ENCODE results near the gene RAB11FIP4.

RAB11FIP4 gene

GRCh38 chr17:31479524-31479923, 88.0 kb downstream of the RAB11FIP4 start:
- no peaks in the 10 kb centered on the region for H3K36me3 Mint-ChIP-seq
- ATAC-seq (replicated peaks) (no peak), DNase-seq (no peak)
- H3K27me3 Mint-ChIP-seq = peaks cover 0 to 3% of the 10 kb centered on the region in 2 donors
- H3K27ac Mint-ChIP-seq = no peak overlapping the region
- H3K4me3 Mint-ChIP-seq = no peak overlapping the region
- H3K9me3 Mint-ChIP-seq = no peaks in the 10 kb centered on the region
- H3K4me1 Mint-ChIP-seq = peaks cover 0 to 5% of the 10 kb centered on the region in 2 donors

- peak overlapping the region; percentile 11 for H3K27ac Mint-ChIP-seq
- H3K4me3 Mint-ChIP-seq = no peak overlapping the region
- H3K36me3 Mint-ChIP-seq = no peaks in the 10 kb centered on the region
- peaks cover 0 to under 1% of the 10 kb centered on the region in 2 donors for H3K4me1 Mint-ChIP-seq
- DNase-seq = no peak
- ATAC-seq (replicated peaks) = no peak
- peaks cover 0 to 3% of the 10 kb centered on the region in 2 donors for H3K27me3 Mint-ChIP-seq
- H3K9me3 Mint-ChIP-seq = no peaks in the 10 kb centered on the region
Observed at GRCh38 chr17:31480067-31480466, 88.6 kb downstream of the RAB11FIP4 start.

GRCh38 chr17:31480904-31481782, 89.7 kb downstream of the RAB11FIP4 start:
- DNase-seq (no peak), ATAC-seq (replicated peaks) (no peak)
- Mint-ChIP-seq H3K27ac (no peak overlapping the region), H3K36me3 (no peaks in the 10 kb centered on the region), H3K27me3 (peaks cover 0 to 3% of the 10 kb centered on the region in 2 donors), H3K4me3 (no peak overlapping the region), H3K9me3 (no peaks in the 10 kb centered on the region), H3K4me1 (no peaks in the 10 kb centered on the region)

- H3K9me3 Mint-ChIP-seq = no peaks in the 10 kb centered on the region
- H3K4me1 Mint-ChIP-seq = peaks cover 2 to 4% of the 10 kb centered on the region in 2 donors
- ATAC-seq (replicated peaks) = no peak
- peaks cover 0 to 3% of the 10 kb centered on the region in 2 donors for H3K27me3 Mint-ChIP-seq
- H3K4me3 Mint-ChIP-seq = no peak overlapping the region
- no peak overlapping the region for H3K27ac Mint-ChIP-seq
- no peak for DNase-seq
- no peaks in the 10 kb centered on the region for H3K36me3 Mint-ChIP-seq
Observed at GRCh38 chr17:31481783-31482081, 90.3 kb downstream of the RAB11FIP4 start.

- peaks cover 18 to 25% of the 10 kb centered on the region in 2 donors for H3K4me1 Mint-ChIP-seq
- no peaks in the 10 kb centered on the region for H3K27me3 Mint-ChIP-seq
- no peak for ATAC-seq (replicated peaks)
- peaks cover 0 to 3% of the 10 kb centered on the region in 2 donors for H3K36me3 Mint-ChIP-seq
- H3K9me3 Mint-ChIP-seq = no peaks in the 10 kb centered on the region
- peak overlapping the region; percentile 2 for H3K27ac Mint-ChIP-seq
- H3K4me3 Mint-ChIP-seq = no peak overlapping the region
- no peak for DNase-seq
Observed at GRCh38 chr17:31484821-31485220, 93.3 kb downstream of the RAB11FIP4 start.

- Mint-ChIP-seq H3K27me3 (no peaks in the 10 kb centered on the region), H3K4me3 (peak overlapping the region; percentile 86 to 87), H3K9me3 (no peaks in the 10 kb centered on the region), H3K27ac (peak overlapping the region; percentile 86), H3K4me1 (peaks cover 33 to 42% of the 10 kb centered on the region in 2 donors), H3K36me3 (peaks cover 0 to 3% of the 10 kb centered on the region in 2 donors)
- ATAC-seq (replicated peaks) (no peak), DNase-seq (no peak)
Observed at GRCh38 chr17:31486351-31487062, 95.0 kb downstream of the RAB11FIP4 start.

GRCh38 chr17:31487063-31487647, 95.7 kb downstream of the RAB11FIP4 start:
- H3K9me3 Mint-ChIP-seq = no peaks in the 10 kb centered on the region
- H3K27ac Mint-ChIP-seq = peak overlapping the region; percentile 86
- H3K4me3 Mint-ChIP-seq = peak overlapping the region; percentile 86 to 87
- no peak for DNase-seq
- H3K36me3 Mint-ChIP-seq = peaks cover 0 to 3% of the 10 kb centered on the region in 2 donors
- H3K4me1 Mint-ChIP-seq = peaks cover 40 to 49% of the 10 kb centered on the region in 2 donors
- H3K27me3 Mint-ChIP-seq = no peaks in the 10 kb centered on the region
- ATAC-seq (replicated peaks) = no peak

- Mint-ChIP-seq H3K36me3 (peaks cover 0 to 3% of the 10 kb centered on the region in 2 donors), H3K4me1 (peaks cover 46 to 55% of the 10 kb centered on the region in 2 donors), H3K9me3 (no peaks in the 10 kb centered on the region), H3K27ac (peak overlapping the region; percentile 86), H3K27me3 (no peaks in the 10 kb centered on the region), H3K4me3 (peak overlapping the region; percentile 86 to 95)
- peak; percentile 86 for DNase-seq
- peak; percentile 76 to 79 for ATAC-seq (replicated peaks)
Observed at GRCh38 chr17:31487648-31488263, 96.3 kb downstream of the RAB11FIP4 start.

GRCh38 chr17:31488264-31488981, 96.9 kb downstream of the RAB11FIP4 start:
- ATAC-seq (replicated peaks) (peak in 1 of 2 donors; percentile 10), DNase-seq (no peak)
- peaks cover 52 to 61% of the 10 kb centered on the region in 2 donors for H3K4me1 Mint-ChIP-seq

GRCh38 chr17:31488982-31489294, 97.5 kb downstream of the RAB11FIP4 start:
- Mint-ChIP-seq H3K4me1 (peaks cover 57 to 66% of the 10 kb centered on the region in 2 donors), H3K36me3 (peaks cover 0 to 3% of the 10 kb centered on the region in 2 donors), H3K9me3 (no peaks in the 10 kb centered on the region), H3K27me3 (no peaks in the 10 kb centered on the region), H3K27ac (peak overlapping the region; percentile 89), H3K4me3 (peak overlapping the region; percentile 95 to 96)
- DNase-seq = no peak
- ATAC-seq (replicated peaks) = no peak

More at GRCh38 chr17:31488264-31488981, 96.9 kb downstream of the RAB11FIP4 start:
- Mint-ChIP-seq H3K36me3 (peaks cover 0 to 3% of the 10 kb centered on the region in 2 donors), H3K4me3 (peak overlapping the region; percentile 95 to 96), H3K27ac (peak overlapping the region; percentile 89), H3K27me3 (no peaks in the 10 kb centered on the region), H3K9me3 (no peaks in the 10 kb centered on the region)

GRCh38 chr17:31489295-31490018, 98.0 kb downstream of the RAB11FIP4 start:
- no peak for ATAC-seq (replicated peaks)
- no peak for DNase-seq

GRCh38 chr17:31490019-31490650, 98.7 kb downstream of the RAB11FIP4 start:
- H3K27me3 Mint-ChIP-seq = no peaks in the 10 kb centered on the region
- H3K4me3 Mint-ChIP-seq = peak overlapping the region; percentile 95 to 96
- H3K27ac Mint-ChIP-seq = peak overlapping the region; percentile 76
- no peak for ATAC-seq (replicated peaks)
- peaks cover 0 to 3% of the 10 kb centered on the region in 2 donors for H3K36me3 Mint-ChIP-seq
- no peak for DNase-seq
- peaks cover 66 to 76% of the 10 kb centered on the region in 2 donors for H3K4me1 Mint-ChIP-seq
- no peaks in the 10 kb centered on the region for H3K9me3 Mint-ChIP-seq

More at GRCh38 chr17:31489295-31490018, 98.0 kb downstream of the RAB11FIP4 start:
- H3K4me3 Mint-ChIP-seq = peak overlapping the region; percentile 95 to 96
- H3K4me1 Mint-ChIP-seq = peaks cover 60 to 71% of the 10 kb centered on the region in 2 donors
- H3K27ac Mint-ChIP-seq = peak overlapping the region; percentile 76
- no peaks in the 10 kb centered on the region for H3K9me3 Mint-ChIP-seq
- H3K36me3 Mint-ChIP-seq = peaks cover 0 to 3% of the 10 kb centered on the region in 2 donors
- H3K27me3 Mint-ChIP-seq = no peaks in the 10 kb centered on the region
